SIG-M5 (cell line): ENCODE data around the gene DLL4.
"Not testable (repeated sequence)": the region's sequence is repeated elsewhere in the genome, so short reads cannot be mapped to it uniquely, and the experiment has no call there.

Source experiments
- DNase-seq: peaks from one replicate; lab custom pipeline; 2025; lab: John Stamatoyannopoulos, UW

The DLL4 gene

GRCh38 chr15:40958723-40959122, 29.6 kb downstream of the DLL4 start:
- DNase-seq = no peak

DNA sequence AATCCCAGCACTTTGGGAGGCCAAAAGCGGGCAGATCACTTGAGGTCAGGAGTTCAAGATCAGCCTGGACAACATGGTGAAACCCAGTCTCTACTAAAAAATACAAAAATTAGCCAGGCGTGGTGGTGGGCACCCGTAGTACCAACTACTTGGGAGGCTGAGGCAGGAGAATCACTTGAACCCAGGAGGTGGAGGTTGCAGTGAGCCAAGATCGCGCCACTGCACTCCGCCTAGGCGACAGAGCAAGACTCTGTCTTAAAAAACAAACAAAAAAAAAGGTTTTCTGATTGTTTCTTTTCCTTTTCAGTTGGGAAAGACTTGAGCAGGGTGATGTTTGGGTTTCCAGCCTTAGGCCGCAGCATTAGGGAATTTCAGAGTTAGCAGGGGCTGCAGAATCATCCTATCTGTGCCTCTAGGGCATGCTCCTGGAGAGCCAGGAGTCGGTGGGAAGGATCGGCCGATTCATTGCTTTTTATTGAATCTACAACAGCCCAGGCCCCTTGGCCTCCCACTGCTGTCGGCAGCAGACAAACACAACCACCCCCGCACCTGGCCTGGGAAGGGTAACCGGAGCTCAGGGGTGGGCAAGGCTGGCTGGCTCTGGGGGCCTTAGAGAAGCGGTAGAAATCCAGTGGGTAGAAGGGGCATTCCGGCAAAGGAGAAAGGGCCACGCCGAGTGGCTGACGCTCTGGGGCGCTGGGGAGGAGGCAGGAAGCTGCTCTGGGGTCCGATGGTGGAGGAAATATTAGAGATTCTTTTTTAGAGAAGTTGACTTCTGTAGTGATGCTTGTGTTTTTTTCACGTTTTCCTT, 30.4 kb downstream of the DLL4 start:
- no peak for DNase-seq

- DNase-seq = no peak
Observed at GRCh38 chr15:40960151-40960885, 31.2 kb downstream of the DLL4 start.

GRCh38 chr15:40960925-40961324, 31.8 kb downstream of the DLL4 start:
- DNase-seq = no peak

DNA sequence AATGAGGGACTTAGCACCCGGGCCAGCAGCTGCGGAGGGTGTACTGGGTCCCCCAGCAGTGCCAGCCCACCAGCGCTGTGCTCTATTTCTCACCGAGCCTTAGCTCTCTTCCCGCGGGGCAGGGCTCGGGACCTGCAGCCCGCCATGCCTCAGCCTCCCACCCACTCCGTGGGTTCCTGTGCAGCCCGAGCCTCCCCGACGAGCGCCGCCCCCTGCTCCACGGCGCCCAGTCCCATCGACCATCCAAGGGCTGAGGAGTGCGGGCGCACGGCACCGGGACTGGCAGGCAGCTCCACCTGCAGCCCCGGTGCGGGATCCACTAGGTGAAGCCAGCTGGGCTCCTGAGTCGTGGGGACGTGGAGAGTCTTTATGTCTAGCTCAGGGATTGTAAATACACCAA, 32.6 kb downstream of the DLL4 start:
- DNase-seq = not testable (repeated sequence)

GRCh38 chr15:40962317-40962716, 33.2 kb downstream of the DLL4 start:
- not testable (repeated sequence) for DNase-seq

DNA sequence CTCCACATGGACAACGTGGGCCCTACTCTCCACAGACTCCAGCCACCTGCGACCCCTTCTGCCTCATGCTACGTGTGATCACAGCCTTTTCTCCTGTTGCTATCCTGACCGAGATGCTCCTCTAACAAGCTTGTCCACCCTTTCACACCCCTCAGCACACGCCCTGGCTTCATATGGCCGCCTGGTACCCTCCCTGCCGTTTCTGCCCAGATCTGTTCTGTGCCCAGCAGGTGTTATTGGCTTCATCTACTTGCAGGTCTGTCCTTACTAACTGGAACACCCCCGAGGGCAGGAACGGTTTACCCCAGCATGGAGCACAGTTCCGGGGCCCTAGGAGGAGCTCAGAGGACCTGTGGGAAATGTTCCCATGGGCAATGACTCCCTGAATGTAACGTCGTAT, 34.1 kb downstream of the DLL4 start:
- no peak for DNase-seq

DNA sequence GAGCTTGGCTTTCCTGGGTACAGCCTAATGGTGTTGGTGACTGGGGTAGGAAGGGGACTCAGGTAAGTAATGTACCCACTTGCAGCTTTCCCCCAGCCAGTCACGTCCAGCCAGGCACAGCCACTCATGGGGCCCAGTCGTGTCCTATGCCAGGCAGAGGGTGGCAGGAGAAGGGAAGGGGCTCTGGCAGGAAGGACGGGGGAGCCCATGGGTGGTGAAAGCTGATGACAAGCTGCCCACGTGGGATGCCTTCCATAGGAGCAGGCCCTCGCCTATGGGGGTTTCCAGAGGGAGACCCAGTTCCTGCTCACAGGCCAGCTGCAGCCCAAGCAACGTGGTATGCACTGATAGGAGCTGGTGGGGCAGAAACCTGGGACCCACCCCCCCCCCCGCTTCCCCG, 34.9 kb downstream of the DLL4 start:
- DNase-seq = no peak

GRCh38 chr15:40964634-40965033, 35.5 kb downstream of the DLL4 start:
- DNase-seq = no peak

- DNase-seq = no peak
Observed at GRCh38 chr15:40968290-40969085, 39.3 kb downstream of the DLL4 start.

- DNase-seq = no peak
Observed at GRCh38 chr15:40969363-40969762, 40.2 kb downstream of the DLL4 start.

DNA sequence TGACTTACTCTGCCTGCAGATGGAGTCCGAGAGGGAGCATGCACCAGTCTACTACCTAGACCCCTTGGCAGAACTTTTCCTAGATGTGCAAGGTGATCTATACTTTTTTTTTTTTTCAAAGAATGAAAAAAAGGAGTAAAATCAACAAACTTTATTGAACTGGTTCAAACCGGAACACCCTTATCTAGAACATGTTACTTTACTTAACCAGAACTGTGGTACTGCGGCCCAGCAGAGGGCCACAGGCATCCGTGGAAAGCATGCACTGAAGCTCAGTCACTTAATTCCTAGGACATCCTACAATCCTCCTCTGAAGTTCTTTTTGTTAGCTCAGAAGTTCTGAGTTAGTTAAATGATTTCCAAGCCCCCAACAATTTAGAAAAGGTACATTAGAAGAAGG, 45.7 kb downstream of the DLL4 start:
- DNase-seq = no peak

DNA sequence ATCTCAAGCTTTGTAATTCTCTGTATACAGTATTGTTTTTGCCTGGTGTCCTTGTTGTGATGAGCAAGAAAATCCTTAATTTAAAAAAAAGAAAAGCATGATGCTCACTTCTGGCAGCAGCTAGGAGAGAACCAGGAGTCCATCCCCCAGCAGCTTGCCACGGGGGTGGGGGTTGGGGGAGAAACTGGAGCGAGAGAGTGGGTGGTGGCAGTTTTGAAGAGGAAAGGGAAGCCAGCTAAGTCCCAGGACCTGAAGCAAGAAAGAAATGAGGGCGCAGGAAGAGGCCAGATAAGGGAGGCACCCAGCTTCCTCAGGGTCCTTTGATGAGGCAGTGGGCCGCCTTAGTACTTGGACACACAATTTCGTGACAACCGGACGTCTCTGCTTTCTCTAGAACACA, 47.7 kb downstream of the DLL4 start:
- no peak for DNase-seq

- no peak for DNase-seq
Observed at GRCh38 chr15:40978141-40978540, 49.0 kb downstream of the DLL4 start.

DNA sequence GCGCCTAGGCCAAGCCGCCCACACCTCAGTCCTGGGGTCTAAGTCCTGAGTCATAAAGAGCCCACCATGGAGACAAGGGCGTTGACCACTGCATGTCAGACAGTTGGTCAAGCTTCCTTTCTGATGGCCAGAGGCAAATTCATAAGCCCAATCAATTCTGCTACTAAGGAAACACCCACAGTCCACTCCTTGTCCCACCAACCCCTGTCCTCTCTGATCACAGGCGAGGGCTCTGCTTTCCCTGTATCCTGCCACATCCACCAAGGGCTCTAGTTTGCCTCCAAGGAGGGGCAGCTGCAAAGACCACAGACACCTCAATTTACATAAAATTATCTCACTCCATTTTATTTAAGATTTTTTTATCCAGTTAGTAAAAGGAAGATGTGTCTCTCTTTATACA, 49.4 kb downstream of the DLL4 start:
- DNase-seq = no peak

GRCh38 chr15:40981186-40981585, 52.0 kb downstream of the DLL4 start:
- no peak for DNase-seq

- DNase-seq = no peak
Observed at GRCh38 chr15:40982855-40983254, 53.7 kb downstream of the DLL4 start.

DNA sequence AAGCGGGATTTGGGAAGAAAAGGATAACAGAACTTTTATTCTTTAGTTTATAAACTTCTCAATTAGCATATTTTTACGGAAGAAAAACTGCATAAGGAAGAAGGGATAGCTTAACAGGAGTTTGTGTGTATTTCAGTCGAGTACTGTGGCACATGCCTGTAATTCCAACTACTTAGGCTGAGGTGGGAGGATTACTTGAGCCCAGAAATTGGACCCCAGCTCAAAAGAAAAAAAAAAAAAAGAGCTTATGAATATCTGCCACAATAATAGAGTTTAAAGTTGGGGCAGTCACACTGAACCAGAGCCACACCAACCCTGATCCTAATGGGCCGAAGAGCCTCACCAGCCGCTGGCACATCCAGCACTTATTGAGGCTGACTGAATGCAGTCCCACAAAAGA, 55.3 kb downstream of the DLL4 start:
- DNase-seq = no peak

DNA sequence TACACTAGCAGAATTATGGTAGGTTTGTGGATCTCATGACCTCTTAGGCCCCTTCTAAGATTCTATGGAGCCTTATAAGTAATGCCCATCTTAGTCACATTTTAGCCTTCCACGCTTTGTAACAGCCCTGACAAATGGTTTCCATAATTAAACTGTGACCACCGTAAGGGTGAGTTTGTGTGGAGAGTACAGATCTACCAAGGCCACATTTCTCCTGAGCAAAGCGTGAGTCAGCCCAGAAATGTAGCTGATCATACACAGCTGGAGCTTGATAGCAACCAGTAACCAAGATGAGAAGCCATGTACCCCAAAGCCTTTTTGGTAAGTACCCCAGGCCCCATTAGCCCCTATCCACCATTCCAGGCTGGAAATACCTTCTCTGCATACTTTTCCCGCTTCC, 55.8 kb downstream of the DLL4 start:
- no peak for DNase-seq

- DNase-seq = no peak
Observed at GRCh38 chr15:40985541-40986330, 56.6 kb downstream of the DLL4 start.

- DNase-seq = no peak
Observed at GRCh38 chr15:40986820-40987219, 57.7 kb downstream of the DLL4 start.

DNA sequence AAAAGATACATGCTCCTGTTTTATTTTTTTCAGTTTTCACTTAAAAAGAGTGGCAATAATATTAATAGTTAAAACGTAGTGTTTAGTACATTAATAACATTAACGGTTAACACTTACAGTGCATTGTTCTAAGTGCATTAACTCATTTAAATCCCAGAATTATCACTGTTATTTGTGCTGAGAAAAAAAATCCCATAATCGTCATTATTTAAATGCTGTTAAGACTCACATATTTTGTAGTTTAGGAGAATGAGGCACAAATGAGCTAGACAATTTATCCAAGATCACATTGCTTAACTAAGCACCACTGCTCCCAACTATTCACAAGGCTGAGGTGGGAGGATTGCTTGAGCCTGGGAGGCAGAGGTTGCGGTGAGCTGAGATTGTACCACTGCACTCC, 59.0 kb downstream of the DLL4 start:
- no peak for DNase-seq
